ENCODE measurements around the gene COX4I2. TPM values are rescaled to one million over a fixed set of nuclear protein-coding genes. Genes with fewer than 3 reads are reported as not detected.

Gene COX4I2
- polyA plus RNA-seq, 3 donors, result not detected

- no peak overlapping the region for H3K4me3 Mint-ChIP-seq
- Histone ChIP-seq H2AFZ (ENCODE audit: insufficient read depth, low read depth, low read length, poor library complexity, severe bottlenecking) (no peak overlapping the region), H3K4me2 (replicated peaks; ENCODE audit: extremely low read depth, low read length, poor library complexity, severe bottlenecking) (no peak overlapping the region), H3K9ac (ENCODE audit: insufficient read depth, low read length, poor library complexity, severe bottlenecking) (no peak overlapping the region), H3K4me3 (replicated peaks in 1 of 3; ENCODE audit: low read depth in 2 of 3, low read length in 3 of 3) (peak overlapping the region in 1 of 3 experiments; percentile 46), H3K9me3 (replicated peaks in 1 of 2; ENCODE audit: control insufficient read depth in 1 of 2, insufficient read depth in 1 of 2, low read length in 2 of 2) (no peaks in the 10 kb centered on the region), H4K20me1 (ENCODE audit: insufficient read depth, low read length) (peaks cover 5% of the 10 kb centered on the region), H3K27me3 (ENCODE audit: control insufficient read depth in 2 of 2, insufficient read depth in 2 of 2, low read length in 2 of 2) (no peaks in the 10 kb centered on the region), H3K79me2 (ENCODE audit: insufficient read depth, low read length) (peaks cover 26% of the 10 kb centered on the region), H3K27ac (ENCODE audit: low read depth in 1 of 2, low read length in 2 of 2) (peak overlapping the region; percentile 70 to 81), H3K4me1 (ENCODE audit: control insufficient read depth in 1 of 2, insufficient read depth in 2 of 2, low read length in 2 of 2) (peaks cover 25 to 29% of the 10 kb centered on the region in 2 donors), H3K36me3 (replicated peaks in 1 of 2; ENCODE audit: control insufficient read depth in 1 of 2, insufficient read depth in 2 of 2, low read length in 2 of 2) (peaks cover 6 to 35% of the 10 kb centered on the region in 2 donors)
- DNase-seq, result no peak
- no peaks in the 10 kb centered on the region for H3K9me3 Mint-ChIP-seq
- peak overlapping the region; percentile 78 to 96 (median 92) for H3K27ac Mint-ChIP-seq
- H3K36me3 Mint-ChIP-seq, result peaks cover 36 to 43% of the 10 kb centered on the region in 2 donors
- H3K4me1 Mint-ChIP-seq, result peaks cover 40% of the 10 kb centered on the region
- no peak for TF ChIP-seq CTCF (IDR thresholded peaks at IDR 0.05)
- H3K27me3 Mint-ChIP-seq (ENCODE audit: low read depth in 3 of 3), result peaks cover 0 to 9% (median 8%) of the 10 kb centered on the region in 3 donors
- intact Hi-C loops (cut with micrococcal nuclease), result no loop called here
- WGBS (ENCODE audit: insufficient coverage), result no CpG with 5 or more reads among the region's 2 CpGs
Measured at GRCh38 chr20:31673943-31674463, 36.3 kb downstream of the COX4I2 start.

- Mint-ChIP-seq H3K27me3 (ENCODE audit: low read depth in 3 of 3) (peaks cover 0 to 11% (median 8%) of the 10 kb centered on the region in 3 donors), H3K36me3 (peaks cover 34 to 39% of the 10 kb centered on the region in 2 donors), H3K27ac (peak overlapping the region; percentile 78 to 96 (median 92)), H3K4me1 (peaks cover 40% of the 10 kb centered on the region), H3K9me3 (no peaks in the 10 kb centered on the region), H3K4me3 (peak overlapping the region; percentile 63 to 88)
- Histone ChIP-seq H3K27me3 (ENCODE audit: control insufficient read depth in 2 of 2, insufficient read depth in 2 of 2, low read length in 2 of 2) (no peaks in the 10 kb centered on the region), H2AFZ (ENCODE audit: insufficient read depth, low read depth, low read length, poor library complexity, severe bottlenecking) (no peak overlapping the region), H3K9me3 (replicated peaks in 1 of 2; ENCODE audit: control insufficient read depth in 1 of 2, insufficient read depth in 1 of 2, low read length in 2 of 2) (no peaks in the 10 kb centered on the region), H3K36me3 (replicated peaks in 1 of 2; ENCODE audit: control insufficient read depth in 1 of 2, insufficient read depth in 2 of 2, low read length in 2 of 2) (peaks cover 0 to 35% of the 10 kb centered on the region in 2 donors), H3K4me3 (replicated peaks in 1 of 3; ENCODE audit: low read depth in 2 of 3, low read length in 3 of 3) (peak overlapping the region in 2 of 3 experiments; percentile 6 to 46), H3K9ac (ENCODE audit: insufficient read depth, low read length, poor library complexity, severe bottlenecking) (peak overlapping the region; percentile 17), H3K27ac (ENCODE audit: low read depth in 1 of 2, low read length in 2 of 2) (peak overlapping the region; percentile 70 to 81), H3K4me1 (ENCODE audit: control insufficient read depth in 1 of 2, insufficient read depth in 2 of 2, low read length in 2 of 2) (peaks cover 25 to 29% of the 10 kb centered on the region in 2 donors), H4K20me1 (ENCODE audit: insufficient read depth, low read length) (peaks cover 11% of the 10 kb centered on the region), H3K79me2 (ENCODE audit: insufficient read depth, low read length) (peaks cover 26% of the 10 kb centered on the region), H3K4me2 (replicated peaks; ENCODE audit: extremely low read depth, low read length, poor library complexity, severe bottlenecking) (peak overlapping the region; percentile 59)
- 2% methylated on average over 6 of the region's 10 CpGs for WGBS (ENCODE audit: insufficient coverage)
- intact Hi-C loops (cut with micrococcal nuclease), result loop anchor here (5.0 kb wide), 1 partner anchor 47 kb away; the partner anchor contains the start of gene BCL2L1 (in 2 of the 2)
- no peak for TF ChIP-seq CTCF (IDR thresholded peaks at IDR 0.05)
- peak; percentile 92 to 98 (median 98) for DNase-seq
Measured at GRCh38 chr20:31674895-31675827, 37.4 kb downstream of the COX4I2 start.
